Right lobe of liver (tissue), 6 donors: ENCODE results near the gene GPATCH1. TPM values are rescaled to one million over a fixed set of nuclear protein-coding genes. Genes with fewer than 3 reads are reported as not detected.
"Not testable (repeated sequence)": the region's sequence is repeated elsewhere in the genome, so short reads cannot be mapped to it uniquely, and the experiment has no call there.

Source experiments
- ATAC-seq, 4 donors: fragments of 200-7000 bp; cut with Tn5 transposase; one replicate each; pipeline ENCODE4 v1.9.1; 2020; ENCODE audit warnings: mild to moderate bottlenecking in 4 of 4, moderate library complexity in 4 of 4
- DNase-seq, 3 donors: peaks; one replicate each; pipeline ENCODE4 v3.0.0-alpha.2; 2020
- H3K27ac ChIP-seq, 3 donors: fragments of 200-600 bp; one replicate each; pipeline ENCODE4 v1.8.0; 2022
- H3K27me3 ChIP-seq, 2 donors: fragments of 200-600 bp; one replicate each; pipeline ENCODE4 v1.8.0; 2022
- H3K36me3 ChIP-seq, 4 donors: fragments of 200-600 bp; sonication (generic) in 1 of 4; one replicate each; pipeline versions ENCODE4 v1.5.1 to v1.8.0; 2017 to 2022; ENCODE audit warnings: control low read depth in 1 of 4
- H3K4me1 ChIP-seq, 4 donors: fragments of 200-600 bp; sonication (generic) in 1 of 4; one replicate each; pipeline versions ENCODE4 v1.5.1 to v1.8.0; 2017 to 2022; ENCODE audit warnings: control low read depth in 1 of 4
- H3K4me3 ChIP-seq, 3 donors: fragments of 200-600 bp; one replicate each; pipeline ENCODE4 v1.8.0; 2022
- H3K9me3 ChIP-seq, 4 donors: fragments of 200-600 bp; sonication (generic) in 1 of 4; one replicate each; pipeline versions ENCODE4 v1.5.1 to v1.8.0; 2017 to 2022; ENCODE audit warnings: control low read depth in 1 of 4
- CTCF ChIP-seq, 4 donors: fragments of 200-600 bp in 3 of 4; fragments of 450-650 bp in 1 of 4; IDR thresholded peaks; one replicate each; pipeline versions ENCODE4 v1.5.1 to v1.8.0; 2016 to 2022; ENCODE audit warnings: antibody characterized with exemption in 4 of 4, mild to moderate bottlenecking in 2 of 4
- POLR2A ChIP-seq: fragments of 450-650 bp; IDR thresholded peaks from one replicate; pipeline ENCODE4 v1.6.1; 2017; ENCODE audit warnings: antibody characterized with exemption, mild to moderate bottlenecking
- WGBS: methylation state at CpG from one replicate; pipeline ENCODE4 v1.1.6; 2018; ENCODE audit warnings: low coverage, low lambda C conversion rate; ENCODE audit not compliant: insufficient coverage; ENCODE audit errors: missing lambda C conversion rate; 5-methylcytosine and 5-hydroxymethylcytosine counted together
- intact Hi-C, 2 donors: fragments of 100-400 bp; cut with DNase I; formaldehyde crosslinking; loops; one replicate each; pipeline versions ENCODE4 v1.11.2 to v1.14.1; 2022
- total RNA-seq, 6 experiments: library from RNA; depleted of rRNA in 2 of 6; stranded (reverse); fragments of >200 nt in 2 of 6; fragmentation: NEBNext Ultra II Directional in 3 of 6; extraction: Animal tissue kit (Norgen Biotek cat#: 25700) in 3 of 6; gene quantifications; one replicate each; pipeline versions ENCODE4 v1.1.0 to v1.2.4, GENCODE V29; 2016 to 2023
- donor health status: DM: no; HTN: yes; CAD: no.
- donor health status: DM: no; HTN: no; CAD: no.
- donor health status: DM: no; HTN: no; CAD: no.
- donor health status: DM: no; HTN: yes; CAD: no.
- donor health status: DM: no; HTN: yes; CAD: no.

Gene GPATCH1
- total RNA-seq, 6 experiments from 2014 or later = 2.5 to 3.9 (median 3.1) TPM

- intact Hi-C loops = loop anchor here (10.0 kb wide), 1 partner anchor 144 kb away; the partner anchor contains the start of genes CEP89 (in 2 of the 2) and FAAP24 (in 2 of the 2)
- H3K36me3 ChIP-seq = peaks cover 0 to 40% (median 0%) of the 10 kb centered on the region in 4 donors
These were observed 37.7 kb downstream of the GPATCH1 start for GRCh38 chr19:33118643-33119042.

GRCh38 chr19:33124207-33125098 lies 43.5 kb downstream of the GPATCH1 start:
- ATAC-seq (no peak), DNase-seq (no peak)
- Histone ChIP-seq H3K9me3 (no peaks in the 10 kb centered on the region), H3K27ac (no peak overlapping the region), H3K4me1 (no peaks in the 10 kb centered on the region), H3K36me3 (peaks cover 0 to 38% (median 10%) of the 10 kb centered on the region in 4 donors), H3K27me3 (no peaks in the 10 kb centered on the region), H3K4me3 (no peak overlapping the region)
- TF ChIP-seq POLR2A (no peak), CTCF (IDR thresholded peaks at IDR 0.05) (no peak)
- intact Hi-C loops = no loop called here
- WGBS = 82% methylated on average over 4 of the region's 10 CpGs

More at GRCh38 chr19:33118643-33119042, 37.7 kb downstream of the GPATCH1 start:
- ATAC-seq (peak in 1 of 4 donors; percentile 5), DNase-seq (peak in 1 of 3 donors; percentile 30)
- H3K27me3 ChIP-seq = no peaks in the 10 kb centered on the region
- TF ChIP-seq CTCF (IDR thresholded peaks at IDR 0.05) (no peak), POLR2A (no peak)
- WGBS = 83% methylated on average over 7 of the region's 10 CpGs
- H3K4me1 ChIP-seq = peaks cover 0 to 9% (median 0%) of the 10 kb centered on the region in 4 donors
- H3K4me3 ChIP-seq = no peak overlapping the region
- H3K9me3 ChIP-seq = no peaks in the 10 kb centered on the region
- no peak overlapping the region for H3K27ac ChIP-seq

- WGBS = 26% methylated on average over 10 of the region's 12 CpGs
- no peak overlapping the region for H3K4me3 ChIP-seq
- H3K27ac ChIP-seq = no peak overlapping the region
- H3K36me3 ChIP-seq = peaks cover 0 to 46% (median 10%) of the 10 kb centered on the region in 4 donors
- TF ChIP-seq POLR2A (no peak), CTCF (IDR thresholded peaks at IDR 0.05) (peak; percentile 78 to 90 (median 82))
- DNase-seq (no peak), ATAC-seq (peak; percentile 90 to 97 (median 93))
- H3K27me3 ChIP-seq = no peaks in the 10 kb centered on the region
- no peaks in the 10 kb centered on the region for H3K9me3 ChIP-seq
- intact Hi-C loops = no loop called here
- no peaks in the 10 kb centered on the region for H3K4me1 ChIP-seq
These were observed 45.0 kb downstream of the GPATCH1 start for GRCh38 chr19:33125929-33126388.

GRCh38 chr19:33126712-33127111 lies 45.7 kb downstream of the GPATCH1 start:
- H3K27ac ChIP-seq, H3K4me3 ChIP-seq, ATAC-seq, H3K9me3 ChIP-seq, DNase-seq, H3K27me3 ChIP-seq, intact Hi-C loops, H3K4me1 ChIP-seq: not testable (repeated sequence)
- peaks cover 0 to 39% (median 10%) of the 10 kb centered on the region in 4 donors for H3K36me3 ChIP-seq
- 83% methylated on average over 3 of the region's 8 CpGs for WGBS

- intact Hi-C loops = no loop called here
- ATAC-seq = no peak
- peaks cover 0 to 37% (median 10%) of the 10 kb centered on the region in 4 donors for H3K36me3 ChIP-seq
- H3K4me1 ChIP-seq = no peaks in the 10 kb centered on the region
- H3K27me3 ChIP-seq = no peaks in the 10 kb centered on the region
- DNase-seq = no peak
- 92% methylated on average over 6 of the region's 6 CpGs for WGBS
- no peak overlapping the region for H3K27ac ChIP-seq
- H3K9me3 ChIP-seq = no peaks in the 10 kb centered on the region
- H3K4me3 ChIP-seq = no peak overlapping the region
- TF ChIP-seq CTCF (IDR thresholded peaks at IDR 0.05) = no peak
- TF ChIP-seq POLR2A = no peak
These were observed 48.9 kb downstream of the GPATCH1 start for GRCh38 chr19:33129901-33130300.
